ENCODE data around the gene ATP10B. TPM values are rescaled to one million over a fixed set of nuclear protein-coding genes. Genes with fewer than 3 reads are reported as not detected.

The ATP10B gene
- polyA plus RNA-seq, 3 donors: not detected

DNA sequence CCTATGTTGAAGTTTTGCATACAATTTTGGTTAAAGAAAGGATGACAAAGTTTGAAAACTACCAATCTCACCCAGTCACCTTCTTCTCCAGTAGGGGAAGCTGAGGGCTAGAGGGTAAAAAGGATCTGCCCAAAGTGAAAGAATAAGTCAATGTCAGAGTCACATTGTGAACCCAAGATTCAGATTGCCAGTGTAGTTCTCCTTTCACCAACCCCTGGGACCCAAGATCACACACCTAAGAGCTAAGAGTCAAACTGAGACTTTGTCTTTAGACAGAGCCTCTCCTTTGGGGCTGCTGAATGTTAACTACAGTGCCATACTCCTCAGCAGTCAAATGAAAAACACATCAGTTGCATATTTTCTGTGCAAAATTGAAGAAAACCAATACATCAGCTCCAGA is 210.6 kb downstream of the ATP10B start:
- H3K79me2 ChIP-seq (ENCODE audit: insufficient read depth, low read length): no peaks in the 10 kb centered on the region
- Mint-ChIP-seq H3K9me3 (peaks cover 0 to 3% (median 0%) of the 10 kb centered on the region in 7 donors), H3K4me1 (peaks cover 20% of the 10 kb centered on the region), H3K36me3 (no peaks in the 10 kb centered on the region), H3K27me3 (ENCODE audit: low read depth in 3 of 3) (peaks cover 0 to 7% (median 4%) of the 10 kb centered on the region in 3 donors), H3K27ac (no peak overlapping the region), H3K4me3 (no peak overlapping the region)
- H3K36me3 ChIP-seq (replicated peaks in 1 of 2; ENCODE audit: control insufficient read depth in 1 of 2, insufficient read depth in 2 of 2, low read length in 2 of 2): no peaks in the 10 kb centered on the region
- no peaks in the 10 kb centered on the region for H3K9me3 ChIP-seq (replicated peaks in 1 of 2; ENCODE audit: control insufficient read depth in 1 of 2, insufficient read depth in 1 of 2, low read length in 2 of 2)
- H3K9ac ChIP-seq (ENCODE audit: insufficient read depth, low read length, poor library complexity, severe bottlenecking): no peak overlapping the region
- H2AFZ ChIP-seq (ENCODE audit: insufficient read depth, low read depth, low read length, poor library complexity, severe bottlenecking): no peak overlapping the region
- peaks cover 17 to 21% of the 10 kb centered on the region in 2 donors for H3K4me1 ChIP-seq (ENCODE audit: control insufficient read depth in 1 of 2, insufficient read depth in 2 of 2, low read length in 2 of 2)
- H4K20me1 ChIP-seq (ENCODE audit: insufficient read depth, low read length): no peaks in the 10 kb centered on the region
- no peaks in the 10 kb centered on the region for H3K27me3 ChIP-seq (ENCODE audit: control insufficient read depth in 2 of 2, insufficient read depth in 2 of 2, low read length in 2 of 2)
- no peak overlapping the region for H3K4me2 ChIP-seq (replicated peaks; ENCODE audit: extremely low read depth, low read length, poor library complexity, severe bottlenecking)
- DNase-seq: no peak
- no peak overlapping the region for H3K27ac ChIP-seq (ENCODE audit: low read depth in 1 of 2, low read length in 2 of 2)
- no peak overlapping the region for H3K4me3 ChIP-seq (replicated peaks in 1 of 3; ENCODE audit: low read depth in 2 of 3, low read length in 3 of 3)
- TF ChIP-seq, protein P1, sequence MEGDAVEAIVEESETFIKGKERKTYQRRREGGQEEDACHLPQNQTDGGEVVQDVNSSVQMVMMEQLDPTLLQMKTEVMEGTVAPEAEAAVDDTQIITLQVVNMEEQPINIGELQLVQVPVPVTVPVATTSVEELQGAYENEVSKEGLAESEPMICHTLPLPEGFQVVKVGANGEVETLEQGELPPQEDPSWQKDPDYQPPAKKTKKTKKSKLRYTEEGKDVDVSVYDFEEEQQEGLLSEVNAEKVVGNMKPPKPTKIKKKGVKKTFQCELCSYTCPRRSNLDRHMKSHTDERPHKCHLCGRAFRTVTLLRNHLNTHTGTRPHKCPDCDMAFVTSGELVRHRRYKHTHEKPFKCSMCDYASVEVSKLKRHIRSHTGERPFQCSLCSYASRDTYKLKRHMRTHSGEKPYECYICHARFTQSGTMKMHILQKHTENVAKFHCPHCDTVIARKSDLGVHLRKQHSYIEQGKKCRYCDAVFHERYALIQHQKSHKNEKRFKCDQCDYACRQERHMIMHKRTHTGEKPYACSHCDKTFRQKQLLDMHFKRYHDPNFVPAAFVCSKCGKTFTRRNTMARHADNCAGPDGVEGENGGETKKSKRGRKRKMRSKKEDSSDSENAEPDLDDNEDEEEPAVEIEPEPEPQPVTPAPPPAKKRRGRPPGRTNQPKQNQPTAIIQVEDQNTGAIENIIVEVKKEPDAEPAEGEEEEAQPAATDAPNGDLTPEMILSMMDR (IDR thresholded peaks at IDR 0.05): no peak
- intact Hi-C loops (cut with micrococcal nuclease): no loop called here

- peak; percentile 18 to 37 (median 35) for DNase-seq
- no peak overlapping the region for H3K4me3 Mint-ChIP-seq
- Histone ChIP-seq H3K9ac (ENCODE audit: insufficient read depth, low read length, poor library complexity, severe bottlenecking) (no peak overlapping the region), H2AFZ (ENCODE audit: insufficient read depth, low read depth, low read length, poor library complexity, severe bottlenecking) (no peak overlapping the region), H3K79me2 (ENCODE audit: insufficient read depth, low read length) (no peaks in the 10 kb centered on the region), H3K4me1 (ENCODE audit: control insufficient read depth in 1 of 2, insufficient read depth in 2 of 2, low read length in 2 of 2) (peaks cover 17 to 21% of the 10 kb centered on the region in 2 donors), H3K27ac (ENCODE audit: low read depth in 1 of 2, low read length in 2 of 2) (no peak overlapping the region), H3K36me3 (replicated peaks in 1 of 2; ENCODE audit: control insufficient read depth in 1 of 2, insufficient read depth in 2 of 2, low read length in 2 of 2) (no peaks in the 10 kb centered on the region), H4K20me1 (ENCODE audit: insufficient read depth, low read length) (no peaks in the 10 kb centered on the region), H3K4me2 (replicated peaks; ENCODE audit: extremely low read depth, low read length, poor library complexity, severe bottlenecking) (peak overlapping the region; percentile 20), H3K27me3 (ENCODE audit: control insufficient read depth in 2 of 2, insufficient read depth in 2 of 2, low read length in 2 of 2) (no peaks in the 10 kb centered on the region), H3K9me3 (replicated peaks in 1 of 2; ENCODE audit: control insufficient read depth in 1 of 2, insufficient read depth in 1 of 2, low read length in 2 of 2) (no peaks in the 10 kb centered on the region), H3K4me3 (replicated peaks in 1 of 3; ENCODE audit: low read depth in 2 of 3, low read length in 3 of 3) (no peak overlapping the region)
- H3K9me3 Mint-ChIP-seq: peaks cover 0 to 3% (median 0%) of the 10 kb centered on the region in 7 donors
- 27% methylated on average over 3 of the region's 7 CpGs for WGBS (ENCODE audit: insufficient coverage)
- H3K27me3 Mint-ChIP-seq (ENCODE audit: low read depth in 3 of 3): peaks cover 0 to 7% (median 4%) of the 10 kb centered on the region in 3 donors
- no peaks in the 10 kb centered on the region for H3K36me3 Mint-ChIP-seq
- H3K27ac Mint-ChIP-seq: peak overlapping the region in 2 of 7 donors; percentile 2 to 31
- intact Hi-C loops (cut with micrococcal nuclease): no loop called here
- H3K4me1 Mint-ChIP-seq: peaks cover 20% of the 10 kb centered on the region
- TF ChIP-seq, protein P1 (IDR thresholded peaks at IDR 0.05): no peak
Observed at GRCh38 chr5:160640406-160640805, 211.6 kb downstream of the ATP10B start.

Data from CD14-positive monocyte (primary cell).